Ectodermal cell (in vitro differentiated cells): Measurements from ENCODE around the gene SKIL.

Experiments used
- H3K27ac ChIP-seq: 2 replicates; pipeline ENCODE4 v1.7.0; 2013; ENCODE audit warnings: mild to moderate bottlenecking, low read depth, low read length; ENCODE audit not compliant: insufficient read depth, poor library complexity, severe bottlenecking
- H3K27me3 ChIP-seq: 2 replicates; pipeline ENCODE4 v1.7.0; 2013; ENCODE audit warnings: mild to moderate bottlenecking, low read length; ENCODE audit not compliant: insufficient read depth, control insufficient read depth, poor library complexity, severe bottlenecking
- H3K36me3 ChIP-seq: one replicate; pipeline ENCODE4 v1.7.0; 2013; ENCODE audit warnings: low read length; ENCODE audit not compliant: control insufficient read depth, insufficient read depth
- H3K4me1 ChIP-seq: one replicate; pipeline ENCODE4 v1.7.0; 2013; ENCODE audit warnings: low read length; ENCODE audit not compliant: control insufficient read depth, insufficient read depth
- H3K4me3 ChIP-seq: 2 replicates; pipeline ENCODE4 v1.7.0; 2013; ENCODE audit warnings: low read depth, low read length, control low read depth; ENCODE audit not compliant: insufficient read depth
- H3K9me3 ChIP-seq: 2 replicates; pipeline ENCODE4 v1.7.0; 2013; ENCODE audit warnings: mild to moderate bottlenecking, low read length, moderate library complexity; ENCODE audit not compliant: control insufficient read depth
- WGBS, 2 experiments: methylation state at CpG; one replicate each; pipeline ENCODE4 v1.1.7; 2013; ENCODE audit warnings: missing lambda C conversion rate in 2 of 2; 5-methylcytosine and 5-hydroxymethylcytosine counted together

The SKIL gene

GRCh38 chr3:170391108-170391507, 33.6 kb downstream of the SKIL start:
- Histone ChIP-seq H3K9me3 (no peaks in the 10 kb centered on the region), H3K36me3 (no peaks in the 10 kb centered on the region)
- 88 to 92% methylated on average over 4 of the region's 4 CpGs for WGBS, 2 experiments

GRCh38 chr3:170397685-170398084, 40.2 kb downstream of the SKIL start:
- Histone ChIP-seq H3K4me3 (no peak overlapping the region), H3K36me3 (no peaks in the 10 kb centered on the region)
- 96 to 98% methylated on average over 6 of the region's 6 CpGs for WGBS, 2 experiments

More at GRCh38 chr3:170391108-170391507, 33.6 kb downstream of the SKIL start:
- no peaks in the 10 kb centered on the region for H3K4me1 ChIP-seq
- H3K27ac ChIP-seq: no peak overlapping the region
- H3K27me3 ChIP-seq: no peaks in the 10 kb centered on the region
- H3K4me3 ChIP-seq: no peak overlapping the region

GRCh38 chr3:170405101-170405500, 47.6 kb downstream of the SKIL start:
- H3K27ac ChIP-seq: no peak overlapping the region
- H3K36me3 ChIP-seq: no peaks in the 10 kb centered on the region
- no peak overlapping the region for H3K4me3 ChIP-seq
- no peaks in the 10 kb centered on the region for H3K27me3 ChIP-seq
- no peaks in the 10 kb centered on the region for H3K4me1 ChIP-seq
- no peaks in the 10 kb centered on the region for H3K9me3 ChIP-seq

More at GRCh38 chr3:170397685-170398084, 40.2 kb downstream of the SKIL start:
- Histone ChIP-seq H3K9me3 (no peaks in the 10 kb centered on the region), H3K27me3 (no peaks in the 10 kb centered on the region), H3K4me1 (no peaks in the 10 kb centered on the region), H3K27ac (no peak overlapping the region)

GRCh38 chr3:170410428-170411029, 53.0 kb downstream of the SKIL start:
- WGBS, 2 experiments: 81 to 86% methylated on average over 3 of the region's 4 CpGs
- H3K27ac ChIP-seq: no peak overlapping the region

GRCh38 chr3:170413291-170413690, 55.8 kb downstream of the SKIL start:
- Histone ChIP-seq H3K27ac (no peak overlapping the region), H3K36me3 (no peaks in the 10 kb centered on the region), H3K4me3 (no peak overlapping the region), H3K4me1 (peaks cover 3% of the 10 kb centered on the region), H3K27me3 (peaks cover 21% of the 10 kb centered on the region), H3K9me3 (no peaks in the 10 kb centered on the region)
- WGBS, 2 experiments: 95 to 97% methylated on average over 4 of the region's 4 CpGs

More at GRCh38 chr3:170410428-170411029, 53.0 kb downstream of the SKIL start:
- Histone ChIP-seq H3K27me3 (no peaks in the 10 kb centered on the region), H3K36me3 (no peaks in the 10 kb centered on the region), H3K4me3 (no peak overlapping the region), H3K4me1 (no peaks in the 10 kb centered on the region), H3K9me3 (no peaks in the 10 kb centered on the region)

GRCh38 chr3:170414202-170414663, 56.7 kb downstream of the SKIL start:
- Histone ChIP-seq H3K36me3 (no peaks in the 10 kb centered on the region), H3K4me3 (no peak overlapping the region), H3K27ac (no peak overlapping the region), H3K9me3 (no peaks in the 10 kb centered on the region), H3K4me1 (peaks cover 3% of the 10 kb centered on the region), H3K27me3 (peaks cover 30% of the 10 kb centered on the region)
- 15 to 44% methylated on average over 3 to 5 of the region's 5 CpGs for WGBS, 2 experiments

- no peak overlapping the region for H3K4me3 ChIP-seq
- H3K9me3 ChIP-seq: no peaks in the 10 kb centered on the region
- H3K27ac ChIP-seq: no peak overlapping the region
- no peaks in the 10 kb centered on the region for H3K36me3 ChIP-seq
- H3K27me3 ChIP-seq: peaks cover 56% of the 10 kb centered on the region
- WGBS, 2 experiments: 94% methylated on average over 1 of the region's 1 CpG
- peaks cover 3% of the 10 kb centered on the region for H3K4me1 ChIP-seq
Measured at GRCh38 chr3:170417090-170417489, 59.6 kb downstream of the SKIL start.

GRCh38 chr3:170418422-170419398, 61.2 kb downstream of the SKIL start, which contains the start of gene CLDN11:
TSS of gene CLDN11 (plus strand) at chr3:170418868. CDS start at chr3:170419067, 199 bp downstream.
- Histone ChIP-seq H3K27me3 (peaks cover 59% of the 10 kb centered on the region), H3K4me3 (peak within 1 kb of the TSS; percentile 34), H3K27ac (no peak within 1 kb of the TSS), H3K9me3 (no peaks in the 10 kb centered on the region), H3K4me1 (peaks cover 3% of the 10 kb centered on the region), H3K36me3 (no peaks in the 10 kb centered on the region)
- 13 to 15% methylated on average over 79 of the region's 79 CpGs for WGBS, 2 experiments

- Histone ChIP-seq H3K36me3 (no peaks in the 10 kb centered on the region), H3K27me3 (peaks cover 64% of the 10 kb centered on the region), H3K9me3 (no peaks in the 10 kb centered on the region), H3K4me1 (peaks cover 3% of the 10 kb centered on the region), H3K27ac (no peak overlapping the region), H3K4me3 (peak overlapping the region; percentile 33)
- 10 to 11% methylated on average over 58 of the region's 58 CpGs for WGBS, 2 experiments
Measured at GRCh38 chr3:170419557-170420087, 62.1 kb downstream of the SKIL start.

- no peaks in the 10 kb centered on the region for H3K36me3 ChIP-seq
- no peaks in the 10 kb centered on the region for H3K9me3 ChIP-seq
- H3K4me1 ChIP-seq: peaks cover 3% of the 10 kb centered on the region
- H3K27ac ChIP-seq: no peak overlapping the region
- H3K4me3 ChIP-seq: peak overlapping the region; percentile 33
- peaks cover 65% of the 10 kb centered on the region for H3K27me3 ChIP-seq
- 41 to 51% methylated on average over 17 of the region's 17 CpGs for WGBS, 2 experiments
Measured at GRCh38 chr3:170420307-170420821, 62.8 kb downstream of the SKIL start.
